ENCODE results near the gene EME2. TPM values are rescaled to one million over a fixed set of nuclear protein-coding genes. Genes with fewer than 3 reads are reported as not detected.
A peak's percentile ranks its signal among the peaks of the same experiment; 100 is the strongest.

EME2 gene
- total RNA-seq, 1 donor from 2014 or later: 23.3 TPM

GRCh38 chr16:1825381-1825863 is 52.8 kb downstream of the EME2 start:
- H3K9ac ChIP-seq (ENCODE audit: low read length): peak overlapping the region; percentile 88
- peak overlapping the region; percentile 80 for H3K4me3 Mint-ChIP-seq (ENCODE audit: unreplicated experiment)
- H3K36me3 Mint-ChIP-seq (ENCODE audit: low read depth, unreplicated experiment): peaks cover 2% of the 10 kb centered on the region
- no peaks in the 10 kb centered on the region for H3K9me3 ChIP-seq (ENCODE audit: insufficient read depth, low read depth, low read length)
- H3K27ac Mint-ChIP-seq (ENCODE audit: unreplicated experiment): no peak overlapping the region
- no peaks in the 10 kb centered on the region for H3K27me3 Mint-ChIP-seq (ENCODE audit: low read depth, unreplicated experiment)
- peaks cover 10% of the 10 kb centered on the region for H3K4me1 Mint-ChIP-seq (ENCODE audit: low read depth, unreplicated experiment)
- no peaks in the 10 kb centered on the region for H3K9me3 Mint-ChIP-seq (ENCODE audit: unreplicated experiment)
- H3K4me2 ChIP-seq (ENCODE audit: low read length): peak overlapping the region; percentile 94
- no peak overlapping the region for H2AFZ ChIP-seq (ENCODE audit: low read depth, low read length)
- H4K20me1 ChIP-seq (ENCODE audit: insufficient read depth, low read length): peaks cover 23% of the 10 kb centered on the region
- DNase-seq (ENCODE audit: low read depth) (no peak), FAIRE-seq (no peak)
- peaks cover 5% of the 10 kb centered on the region for H3K4me1 ChIP-seq (ENCODE audit: insufficient read depth, low read length)
- H3K27me3 ChIP-seq (ENCODE audit: insufficient read depth, low read length): no peaks in the 10 kb centered on the region
- TF ChIP-seq EZH2 (IDR thresholded peaks at IDR 0.05; ENCODE audit: insufficient read depth, low read length) (no peak), CTCF (IDR thresholded peaks at IDR 0.05; ENCODE audit: insufficient read depth, low read depth, low read length) (no peak)
- peaks cover 4% of the 10 kb centered on the region for H3K36me3 ChIP-seq (ENCODE audit: insufficient read depth, low read length)
- peak overlapping the region; percentile 99 for H3K4me3 ChIP-seq (ENCODE audit: insufficient read depth, low read depth, low read length)
- H3K27ac ChIP-seq (ENCODE audit: low read depth, low read length): no peak overlapping the region
- H3K79me2 ChIP-seq (ENCODE audit: insufficient read depth, low read length): peaks cover 34% of the 10 kb centered on the region

Small RNAs within 50 kb of the gene (microRNA-seq; reads per million reads assigned to microRNA genes)
- 17.0 reads per million, percentile 44 among the genes with 10 or more reads in this experiment for gene MIR3177

Other genes with a start within 250 kb of the EME2 start
- not detected in 2 replicates for gene TMEM204, start 239.1 kb upstream of the EME2 start, total RNA-seq
- 15.7 and 16.3 TPM in 2 replicates for gene IFT140, start 160.7 kb upstream of the EME2 start, total RNA-seq
- 15.7 and 18.0 TPM in 2 replicates for gene CRAMP1, start 160.4 kb upstream of the EME2 start, total RNA-seq
- gene JPT2, start 94.5 kb upstream of the EME2 start, total RNA-seq: 122 and 143 TPM in 2 replicates
- 85.5 and 92.4 TPM in 2 replicates for gene MAPK8IP3, start 66.6 kb upstream of the EME2 start, total RNA-seq
- gene NME3, start 1.3 kb upstream of the EME2 start, total RNA-seq: 36.3 and 42.7 TPM in 2 replicates
- 74.0 and 80.2 TPM in 2 replicates for gene MRPS34, start 324 bp downstream of the EME2 start, total RNA-seq
- 21.8 and 23.3 TPM in 2 replicates for gene SPSB3, start 9.8 kb downstream of the EME2 start, total RNA-seq
- 41.4 and 45.2 TPM in 2 replicates for gene NUBP2, start 10.2 kb downstream of the EME2 start, total RNA-seq
- not detected in 2 replicates for gene IGFALS, start 20.9 kb downstream of the EME2 start, total RNA-seq
- gene HAGH, start 54.0 kb downstream of the EME2 start, total RNA-seq: 35.9 and 36.9 TPM in 2 replicates
- 24.0 and 25.8 TPM in 2 replicates for gene FAHD1, start 54.4 kb downstream of the EME2 start, total RNA-seq
- gene MEIOB, start 99.4 kb downstream of the EME2 start, total RNA-seq: 0.16 TPM in 1 of 2 replicates, not detected in the other
- not detected in 2 replicates for gene HS3ST6, start 145.6 kb downstream of the EME2 start, total RNA-seq
- gene MSRB1, start 170.4 kb downstream of the EME2 start, total RNA-seq: 23.7 and 25.8 TPM in 2 replicates
- not detected in 2 replicates for gene RPL3L, start 181.9 kb downstream of the EME2 start, total RNA-seq
- gene NDUFB10, start 186.7 kb downstream of the EME2 start, total RNA-seq: 149 and 153 TPM in 2 replicates
- gene RPS2, start 192.0 kb downstream of the EME2 start, total RNA-seq: 2,350 and 2,534 TPM in 2 replicates
- not detected in 2 replicates for gene RNF151, start 194.0 kb downstream of the EME2 start, total RNA-seq
- 24.4 and 28.5 TPM in 2 replicates for gene TBL3, start 199.2 kb downstream of the EME2 start, total RNA-seq
- 0.89 TPM in 1 of 2 replicates, not detected in the other for gene NOXO1, start 208.7 kb downstream of the EME2 start, total RNA-seq
- 30.4 and 32.1 TPM in 2 replicates for gene GFER, start 211.4 kb downstream of the EME2 start, total RNA-seq
- gene SYNGR3, start 217.2 kb downstream of the EME2 start, total RNA-seq: 4.8 and 6.0 TPM in 2 replicates
- 46.0 and 50.0 TPM in 2 replicates for gene ZNF598, start 237.0 kb downstream of the EME2 start, total RNA-seq
- 2.1 and 2.9 TPM in 2 replicates for gene NPW, start 247.0 kb downstream of the EME2 start, total RNA-seq

Measured in astrocyte (in vitro differentiated cells and primary cell).